DMS153 (cell line): Measurements from ENCODE around the gene SMYD5.

ENCODE experiments used
- DNase-seq: peaks from one replicate; lab custom pipeline; 2025; lab: John Stamatoyannopoulos, UW

Gene SMYD5

GRCh38 chr2:73239776-73240175, 25.7 kb downstream of the SMYD5 start:
- DNase-seq: no peak

GRCh38 chr2:73243884-73244570, 30.0 kb downstream of the SMYD5 start:
- no peak for DNase-seq

DNA sequence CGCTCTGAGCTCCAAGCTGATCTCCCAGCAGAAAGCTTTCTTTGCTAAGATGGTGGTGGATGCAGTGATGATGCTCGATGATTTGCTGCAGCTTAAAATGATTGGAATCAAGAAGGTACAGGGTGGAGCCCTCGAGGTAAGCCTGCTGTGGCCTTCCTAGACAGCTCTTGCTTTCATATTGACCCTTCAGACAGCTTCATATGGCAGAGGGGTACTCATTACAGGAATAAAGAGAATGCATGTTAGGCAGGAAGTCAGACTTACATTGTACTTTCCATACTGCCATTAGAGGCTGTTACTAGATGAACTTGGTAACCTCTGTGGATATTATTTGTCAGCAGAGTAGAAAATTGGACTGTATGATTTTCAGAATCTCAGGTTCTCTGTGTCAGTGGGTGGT, 30.5 kb downstream of the SMYD5 start:
- DNase-seq: no peak

GRCh38 chr2:73246850-73247249, 32.8 kb downstream of the SMYD5 start:
- no peak for DNase-seq

GRCh38 chr2:73249636-73250035, 35.6 kb downstream of the SMYD5 start:
- no peak for DNase-seq

DNA sequence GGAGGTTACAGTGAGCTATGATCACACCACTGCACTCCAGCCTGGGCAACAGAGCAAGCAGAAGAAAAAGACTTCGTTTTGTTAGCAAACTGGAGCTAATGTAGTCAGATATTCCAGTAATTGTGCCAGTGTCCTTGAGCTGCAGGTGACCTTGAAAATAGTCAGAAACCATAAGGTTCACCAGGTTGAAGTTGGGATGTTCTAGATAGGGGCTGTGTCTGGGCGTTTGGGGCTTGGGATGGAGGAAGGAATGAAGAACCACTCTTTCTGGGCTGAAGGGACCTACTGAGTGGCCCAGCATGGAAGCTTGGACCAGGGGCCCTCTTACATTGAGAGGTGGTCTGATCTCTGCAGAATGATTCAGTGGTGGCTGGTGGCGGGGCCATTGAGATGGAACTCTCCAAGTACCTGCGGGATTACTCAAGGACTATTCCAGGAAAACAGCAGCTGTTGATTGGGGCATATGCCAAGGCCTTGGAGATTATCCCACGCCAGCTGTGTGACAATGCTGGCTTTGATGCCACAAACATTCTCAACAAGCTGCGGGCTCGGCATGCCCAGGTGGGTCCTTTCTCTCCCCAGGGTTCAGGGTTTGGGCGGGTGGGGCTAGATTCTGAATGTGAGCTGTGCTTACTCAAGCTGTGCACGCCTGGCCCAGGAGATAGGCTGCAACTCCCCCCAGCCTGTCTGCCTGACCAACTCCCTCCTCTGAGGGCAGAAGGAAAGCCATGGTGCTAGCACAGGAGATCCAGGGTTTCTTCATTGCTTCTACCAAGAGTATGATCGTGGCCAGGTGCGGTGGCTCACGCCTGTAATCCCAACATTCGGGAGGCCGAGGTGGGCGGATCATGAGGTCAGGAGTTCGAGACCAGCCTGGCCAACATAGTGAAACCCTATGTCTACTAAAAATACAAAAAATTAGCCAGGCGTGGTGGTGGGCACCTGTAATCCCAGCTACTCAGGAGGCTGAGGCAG, 37.1 kb downstream of the SMYD5 start:
- no peak for DNase-seq

DNA sequence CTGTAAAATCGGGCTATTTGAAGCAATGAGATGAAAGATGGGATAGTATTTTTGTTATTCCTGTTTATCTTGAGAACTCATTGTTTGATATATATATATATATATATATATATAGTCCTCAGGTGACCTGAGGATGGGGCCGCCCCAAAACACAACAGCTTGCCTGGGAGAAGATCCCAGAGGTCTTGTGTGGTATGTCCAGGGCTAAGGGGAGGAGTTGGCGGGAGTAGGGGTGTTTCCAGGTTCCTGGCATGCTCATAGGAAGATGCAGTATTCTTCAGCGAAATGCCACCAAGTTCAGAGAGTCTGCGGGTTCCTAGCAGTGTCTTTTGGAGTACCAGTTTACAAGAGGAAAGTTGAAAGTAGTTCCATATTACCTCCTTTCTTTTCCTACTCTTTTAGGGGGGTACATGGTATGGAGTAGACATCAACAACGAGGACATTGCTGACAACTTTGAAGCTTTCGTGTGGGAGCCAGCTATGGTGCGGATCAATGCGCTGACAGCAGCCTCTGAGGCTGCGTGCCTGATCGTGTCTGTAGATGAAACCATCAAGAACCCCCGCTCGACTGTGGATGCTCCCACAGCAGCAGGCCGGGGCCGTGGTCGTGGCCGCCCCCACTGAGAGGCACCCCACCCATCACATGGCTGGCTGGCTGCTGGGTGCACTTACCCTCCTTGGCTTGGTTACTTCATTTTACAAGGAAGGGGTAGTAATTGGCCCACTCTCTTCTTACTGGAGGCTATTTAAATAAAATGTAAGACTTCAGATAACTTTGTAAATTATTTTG, 38.4 kb downstream of the SMYD5 start:
- no peak for DNase-seq

- no peak for DNase-seq
These were observed 39.4 kb downstream of the SMYD5 start for GRCh38 chr2:73253400-73253799.

- DNase-seq: no peak
These were observed 39.9 kb downstream of the SMYD5 start for GRCh38 chr2:73253901-73254300.

DNA sequence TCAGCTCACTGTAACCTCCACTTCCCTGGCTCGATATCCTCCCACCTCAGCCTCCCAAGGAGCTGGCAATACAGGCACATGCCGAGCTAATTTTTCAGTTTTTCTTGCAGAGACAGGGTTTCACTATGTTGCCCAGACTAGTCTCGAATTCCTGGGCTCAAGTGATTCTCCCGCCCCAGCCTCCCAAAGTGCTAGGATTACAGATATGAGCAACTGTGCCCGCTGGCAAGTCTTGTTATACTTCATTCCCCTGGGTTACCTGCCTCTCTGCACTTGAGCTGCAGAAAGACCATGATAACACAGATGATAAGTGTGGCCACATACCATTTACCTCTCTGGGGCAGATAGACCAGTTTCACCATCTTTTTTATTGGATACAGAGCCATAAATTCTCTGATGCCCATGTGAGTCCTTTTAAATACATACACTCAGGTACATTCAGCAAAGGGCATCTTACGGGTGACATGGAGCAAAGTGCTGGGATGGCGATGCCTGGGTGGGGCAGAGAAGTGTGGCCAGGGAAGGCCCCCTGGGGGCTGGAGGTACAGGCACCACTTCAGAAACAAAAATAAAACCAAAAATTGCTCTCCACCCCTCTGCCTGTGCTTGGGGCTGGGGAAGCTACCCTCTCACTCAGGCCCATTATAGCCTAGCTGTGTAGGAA, 40.4 kb downstream of the SMYD5 start:
- DNase-seq: no peak

DNA sequence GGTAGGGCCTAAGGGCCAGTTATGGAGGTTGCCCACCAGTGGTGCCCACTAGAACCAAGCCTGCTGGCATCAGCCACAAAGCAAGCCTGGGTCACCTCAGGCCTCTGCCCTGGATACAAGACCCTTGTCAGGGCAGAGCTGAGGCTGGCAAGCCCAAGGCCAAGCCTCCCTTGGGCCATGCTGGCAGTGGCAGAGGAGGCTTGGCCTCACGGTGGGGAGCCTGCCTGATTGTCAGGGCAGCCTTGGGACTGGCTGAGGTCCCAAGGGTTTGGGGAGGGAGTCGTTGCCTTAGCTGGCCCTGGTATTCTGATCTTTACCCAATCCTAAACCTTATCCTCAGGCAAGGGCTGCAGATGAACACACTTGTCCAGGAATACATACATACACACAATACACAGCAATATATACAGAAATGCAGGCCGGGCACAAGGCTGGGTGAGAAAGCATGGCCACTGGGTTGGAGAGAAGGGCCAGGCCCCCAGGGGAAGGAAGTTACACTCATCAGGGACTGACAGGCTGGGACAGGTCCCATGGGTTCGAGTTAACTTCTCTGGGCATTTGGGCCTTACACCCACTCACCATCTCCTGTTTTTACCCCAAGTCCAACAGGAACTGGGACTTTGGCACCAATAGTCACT, 41.1 kb downstream of the SMYD5 start:
- no peak for DNase-seq

DNA sequence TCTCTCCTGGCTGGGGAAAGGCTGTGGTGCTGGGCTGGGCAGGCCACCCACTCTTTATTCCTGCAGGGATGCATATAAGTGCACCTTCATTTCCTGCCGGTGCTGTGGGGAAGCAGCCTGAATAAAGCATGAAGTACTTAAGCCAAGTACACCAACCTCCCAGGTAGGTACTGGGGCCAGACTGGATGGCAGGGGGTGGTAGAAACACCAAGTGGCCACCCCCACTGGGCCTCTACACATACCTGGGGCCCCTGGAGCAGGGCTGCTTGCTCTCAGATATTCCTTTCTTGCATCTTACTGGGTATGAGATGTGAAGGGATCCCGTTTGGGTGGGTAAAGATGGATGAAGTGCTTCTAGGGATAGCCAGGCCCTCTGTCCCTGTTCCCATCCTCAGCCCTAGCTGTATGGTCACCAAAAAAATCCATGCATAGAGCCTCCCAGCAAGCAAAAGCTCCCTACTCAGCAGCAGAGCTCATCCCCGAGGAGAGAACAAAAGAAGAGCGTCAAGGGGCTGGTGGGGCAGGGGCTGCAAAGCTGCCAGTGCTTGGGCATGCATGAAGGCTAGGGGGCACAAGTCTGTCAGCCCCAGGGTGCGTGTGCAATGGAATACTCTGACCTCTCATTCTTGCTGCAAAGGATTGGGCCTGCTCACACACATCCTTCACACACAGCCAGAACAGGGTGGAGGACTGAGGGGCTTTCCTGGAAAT, 42.0 kb downstream of the SMYD5 start:
- no peak for DNase-seq

- no peak for DNase-seq
These were observed 42.5 kb downstream of the SMYD5 start for GRCh38 chr2:73256618-73256922.

DNA sequence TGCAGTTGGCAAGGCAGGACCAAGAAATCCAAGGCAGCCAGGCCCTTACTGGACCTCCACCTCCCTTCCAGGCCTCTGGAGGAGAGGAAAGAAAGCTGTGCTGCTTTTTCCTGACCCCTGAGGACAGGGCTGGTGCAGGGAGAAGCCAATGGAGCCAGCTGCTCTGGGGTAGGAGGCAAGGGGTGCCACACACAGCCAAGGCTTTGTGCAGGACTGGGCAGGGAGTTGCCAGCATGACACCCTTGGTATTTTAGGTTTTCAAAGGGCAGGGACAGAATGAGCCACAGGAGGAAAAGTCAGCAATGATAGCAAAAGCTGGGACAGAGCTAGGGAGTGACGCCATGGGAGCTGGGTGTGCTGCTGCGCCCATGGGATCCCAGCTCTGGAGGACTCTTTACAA, 43.0 kb downstream of the SMYD5 start:
- DNase-seq: no peak

DNA sequence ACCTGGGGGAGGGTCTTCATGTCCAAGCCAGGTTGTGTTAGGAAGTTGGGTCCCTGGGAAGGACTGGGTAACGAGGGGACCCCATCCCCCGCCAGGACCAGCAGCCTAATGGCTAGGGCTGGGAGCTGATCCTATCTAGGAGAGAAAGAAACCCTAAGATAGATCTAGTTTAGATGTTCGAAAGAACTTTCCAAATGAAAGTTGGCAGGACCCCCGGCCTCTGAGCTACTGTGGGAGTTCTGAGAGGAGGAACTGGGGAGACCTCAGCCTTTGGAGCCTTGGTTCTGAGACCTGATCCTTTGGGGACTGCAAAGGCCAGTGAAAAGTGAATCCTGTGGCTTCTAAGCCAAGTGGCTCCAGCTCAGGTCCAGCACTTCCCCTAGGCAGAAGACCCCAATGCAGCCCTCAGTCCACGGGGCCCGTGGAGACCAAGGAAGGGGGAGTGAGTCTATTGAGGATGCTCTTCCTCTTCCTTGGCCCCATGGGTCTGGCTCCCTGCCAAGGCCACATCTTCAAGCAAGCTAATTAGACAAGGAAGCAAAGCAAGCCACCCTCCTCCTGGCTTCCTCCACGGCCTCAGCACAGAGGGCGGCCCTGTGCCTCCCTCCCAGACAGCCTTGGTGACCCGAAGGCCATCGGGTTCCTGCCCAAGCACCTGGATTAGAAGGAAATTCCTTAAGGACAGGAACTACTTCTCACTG, 43.5 kb downstream of the SMYD5 start:
- no peak for DNase-seq

DNA sequence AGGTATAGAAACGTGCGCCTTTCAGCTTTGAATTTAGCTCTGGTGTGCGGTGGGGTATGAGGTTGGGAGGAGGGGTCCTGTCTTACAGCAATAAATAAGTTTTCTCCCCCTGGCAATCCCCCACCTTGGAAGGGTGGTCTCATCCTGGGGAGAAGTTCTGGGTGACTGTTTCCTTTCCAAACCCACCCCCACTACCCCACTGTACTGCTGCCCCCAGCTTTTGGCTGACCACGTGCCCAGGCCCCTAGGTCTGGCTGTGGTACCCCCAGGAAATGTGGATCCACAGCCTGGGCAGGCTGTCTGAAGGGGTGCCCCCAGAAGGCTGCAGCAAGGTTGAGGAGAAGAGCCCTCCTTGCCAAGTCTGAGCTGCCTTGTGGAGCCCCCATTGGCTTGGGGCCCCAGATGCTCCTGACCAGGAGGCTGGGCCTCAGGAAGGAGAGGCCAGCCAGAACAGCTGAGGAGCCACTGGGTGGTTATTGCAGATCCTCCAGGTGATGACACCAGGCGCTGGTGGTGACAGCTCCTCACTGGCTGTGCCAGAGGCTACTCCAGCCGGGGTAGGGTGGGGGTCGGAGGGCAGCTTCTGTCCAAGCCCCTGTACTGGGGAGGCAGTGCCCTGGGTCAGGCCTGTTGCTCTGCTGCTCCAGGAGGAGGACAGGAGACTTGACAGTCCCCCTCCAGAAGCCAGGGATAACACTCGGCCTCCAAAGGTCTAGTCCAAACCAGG, 44.3 kb downstream of the SMYD5 start:
- no peak for DNase-seq

DNA sequence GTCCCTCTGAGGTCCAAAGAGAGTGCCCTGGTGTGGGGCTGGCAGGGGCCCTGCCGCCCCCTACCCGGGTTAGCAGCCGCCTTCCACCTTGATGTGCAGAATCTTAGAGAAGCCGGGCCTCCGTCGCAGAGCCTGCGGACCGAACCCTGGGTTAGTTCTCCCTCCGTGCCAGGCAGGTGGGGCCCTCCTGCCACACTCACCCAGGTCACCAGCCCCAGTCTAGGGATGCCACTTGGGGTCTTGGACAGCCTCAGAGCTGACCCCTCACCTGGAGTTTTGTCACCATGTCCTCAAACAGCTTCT, 44.8 kb downstream of the SMYD5 start:
- no peak for DNase-seq

- DNase-seq: no peak
These were observed 45.2 kb downstream of the SMYD5 start for GRCh38 chr2:73259276-73259675.

- no peak for DNase-seq
These were observed 45.8 kb downstream of the SMYD5 start for GRCh38 chr2:73259704-73260337.
